Panc1 (cell line): ENCODE data around the gene BSX.

Experiments
- POLR2AphosphoS5 ChIP-seq: IDR thresholded peaks from 2 replicates; pipeline ENCODE4 v1.6.1; 2012; ENCODE audit warnings: mild to moderate bottlenecking, low read depth, low read length, moderate library complexity
- SIN3A ChIP-seq: IDR thresholded peaks from 2 replicates; pipeline ENCODE4 v1.6.1; 2012; ENCODE audit warnings: low read depth, mild to moderate bottlenecking, low read length, moderate library complexity, borderline replicate concordance; ENCODE audit not compliant: insufficient read depth
- TCF7L2 ChIP-seq: IDR thresholded peaks from 2 replicates; pipeline ENCODE4 v1.6.1; 2011; ENCODE audit warnings: mild to moderate bottlenecking, low read depth, low read length, inconsistent platforms
- TF ChIP-seq, protein P1 (sequence below): fragments of 450-650 bp; IDR thresholded peaks from 2 replicates; pipeline ENCODE4 v1.5.1; 2017; ENCODE audit warnings: mild to moderate bottlenecking
- TF ChIP-seq, protein P2 (sequence below), 2 experiments: IDR thresholded peaks; 2 replicates each; pipeline ENCODE4 v1.6.1; 2011 to 2012; ENCODE audit warnings: low read depth in 2 of 2, control low read depth in 1 of 2, low read length in 1 of 2, mild to moderate bottlenecking in 1 of 2, moderate library complexity in 1 of 2; ENCODE audit not compliant: insufficient read depth in 1 of 2

DNA sequence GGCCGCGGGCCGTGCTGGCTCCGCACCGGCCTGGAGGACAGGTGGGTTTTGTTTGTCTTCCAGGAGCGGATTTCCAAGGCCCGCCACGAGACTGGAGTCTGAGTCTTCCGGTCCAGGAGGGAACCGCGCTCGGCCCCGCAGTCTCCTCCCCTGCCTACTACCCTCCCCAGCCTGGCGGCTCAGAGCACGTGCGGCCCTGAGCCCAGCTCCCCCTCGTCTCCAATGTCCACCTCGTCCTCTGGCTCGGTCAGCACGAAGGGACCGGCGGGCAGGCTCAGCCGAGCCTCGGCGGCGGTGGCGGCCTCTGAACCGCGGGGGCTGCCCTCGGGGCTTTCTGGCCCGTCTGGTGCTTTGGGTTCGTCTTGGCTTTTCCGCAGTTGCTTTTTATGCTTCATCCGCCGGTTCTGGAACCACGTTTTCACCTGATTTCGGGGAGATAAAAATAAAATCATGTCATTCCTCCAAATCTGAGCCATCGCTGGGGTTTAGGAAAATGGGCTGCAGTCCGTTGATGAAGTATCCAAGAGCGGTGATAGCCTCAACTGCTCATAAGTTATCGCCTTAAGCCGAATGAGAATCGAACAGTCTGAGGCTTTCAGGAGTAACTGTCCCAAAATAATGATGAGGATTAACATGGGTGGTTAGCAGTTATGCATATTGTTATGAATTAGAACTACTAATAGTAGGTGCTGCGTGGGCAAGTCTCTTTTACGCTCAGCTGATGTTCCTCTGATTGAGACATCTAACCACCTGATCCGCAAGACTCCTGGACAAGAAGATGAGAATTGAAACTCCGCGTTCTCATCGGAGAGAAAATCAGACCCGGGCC lies 4.0 kb downstream of the BSX start:
- TF ChIP-seq, protein P1, sequence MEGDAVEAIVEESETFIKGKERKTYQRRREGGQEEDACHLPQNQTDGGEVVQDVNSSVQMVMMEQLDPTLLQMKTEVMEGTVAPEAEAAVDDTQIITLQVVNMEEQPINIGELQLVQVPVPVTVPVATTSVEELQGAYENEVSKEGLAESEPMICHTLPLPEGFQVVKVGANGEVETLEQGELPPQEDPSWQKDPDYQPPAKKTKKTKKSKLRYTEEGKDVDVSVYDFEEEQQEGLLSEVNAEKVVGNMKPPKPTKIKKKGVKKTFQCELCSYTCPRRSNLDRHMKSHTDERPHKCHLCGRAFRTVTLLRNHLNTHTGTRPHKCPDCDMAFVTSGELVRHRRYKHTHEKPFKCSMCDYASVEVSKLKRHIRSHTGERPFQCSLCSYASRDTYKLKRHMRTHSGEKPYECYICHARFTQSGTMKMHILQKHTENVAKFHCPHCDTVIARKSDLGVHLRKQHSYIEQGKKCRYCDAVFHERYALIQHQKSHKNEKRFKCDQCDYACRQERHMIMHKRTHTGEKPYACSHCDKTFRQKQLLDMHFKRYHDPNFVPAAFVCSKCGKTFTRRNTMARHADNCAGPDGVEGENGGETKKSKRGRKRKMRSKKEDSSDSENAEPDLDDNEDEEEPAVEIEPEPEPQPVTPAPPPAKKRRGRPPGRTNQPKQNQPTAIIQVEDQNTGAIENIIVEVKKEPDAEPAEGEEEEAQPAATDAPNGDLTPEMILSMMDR = no peak
- TF ChIP-seq POLR2AphosphoS5 = no peak
- TF ChIP-seq SIN3A = no peak
- TF ChIP-seq, protein P2, sequence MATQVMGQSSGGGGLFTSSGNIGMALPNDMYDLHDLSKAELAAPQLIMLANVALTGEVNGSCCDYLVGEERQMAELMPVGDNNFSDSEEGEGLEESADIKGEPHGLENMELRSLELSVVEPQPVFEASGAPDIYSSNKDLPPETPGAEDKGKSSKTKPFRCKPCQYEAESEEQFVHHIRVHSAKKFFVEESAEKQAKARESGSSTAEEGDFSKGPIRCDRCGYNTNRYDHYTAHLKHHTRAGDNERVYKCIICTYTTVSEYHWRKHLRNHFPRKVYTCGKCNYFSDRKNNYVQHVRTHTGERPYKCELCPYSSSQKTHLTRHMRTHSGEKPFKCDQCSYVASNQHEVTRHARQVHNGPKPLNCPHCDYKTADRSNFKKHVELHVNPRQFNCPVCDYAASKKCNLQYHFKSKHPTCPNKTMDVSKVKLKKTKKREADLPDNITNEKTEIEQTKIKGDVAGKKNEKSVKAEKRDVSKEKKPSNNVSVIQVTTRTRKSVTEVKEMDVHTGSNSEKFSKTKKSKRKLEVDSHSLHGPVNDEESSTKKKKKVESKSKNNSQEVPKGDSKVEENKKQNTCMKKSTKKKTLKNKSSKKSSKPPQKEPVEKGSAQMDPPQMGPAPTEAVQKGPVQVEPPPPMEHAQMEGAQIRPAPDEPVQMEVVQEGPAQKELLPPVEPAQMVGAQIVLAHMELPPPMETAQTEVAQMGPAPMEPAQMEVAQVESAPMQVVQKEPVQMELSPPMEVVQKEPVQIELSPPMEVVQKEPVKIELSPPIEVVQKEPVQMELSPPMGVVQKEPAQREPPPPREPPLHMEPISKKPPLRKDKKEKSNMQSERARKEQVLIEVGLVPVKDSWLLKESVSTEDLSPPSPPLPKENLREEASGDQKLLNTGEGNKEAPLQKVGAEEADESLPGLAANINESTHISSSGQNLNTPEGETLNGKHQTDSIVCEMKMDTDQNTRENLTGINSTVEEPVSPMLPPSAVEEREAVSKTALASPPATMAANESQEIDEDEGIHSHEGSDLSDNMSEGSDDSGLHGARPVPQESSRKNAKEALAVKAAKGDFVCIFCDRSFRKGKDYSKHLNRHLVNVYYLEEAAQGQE (IDR thresholded peaks at IDR 0.05; ENCODE audit: insufficient read depth in 1 of 2, low read depth in 2 of 2, low read length in 1 of 2) = no peak
- no peak for TF ChIP-seq TCF7L2
